ENCODE measurements around the gene EEA1. TPM values are rescaled to one million over a fixed set of nuclear protein-coding genes. Genes with fewer than 3 reads are reported as not detected.

Gene EEA1
- total RNA-seq, 1 donor from 2014 or later: 11.0 TPM

Other genes with a start within 250 kb of the EEA1 start
- gene PLEKHG7, start 226.3 kb downstream of the EEA1 start, total RNA-seq: not detected in 2 replicates